Measurements from ENCODE around the gene RTRAF. TPM values are rescaled to one million over a fixed set of nuclear protein-coding genes. Genes with fewer than 3 reads are reported as not detected.

Gene RTRAF
- total RNA-seq, 6 experiments from 2014 or later: 35.1 to 73.0 (median 55.4) TPM

- 88% methylated on average over 2 of the region's 3 CpGs for WGBS (ENCODE audit: insufficient coverage, low coverage, low lambda C conversion rate, missing lambda C conversion rate)
- H3K27ac ChIP-seq: no peak overlapping the region
- no peaks in the 10 kb centered on the region for H3K9me3 ChIP-seq
- peaks cover 0 to 31% (median 6%) of the 10 kb centered on the region in 4 donors for H3K4me1 ChIP-seq
- DNase-seq: no peak
- ATAC-seq: no peak
- peaks cover 0 to 44% (median 12%) of the 10 kb centered on the region in 4 donors for H3K36me3 ChIP-seq
- no peak overlapping the region for H3K4me3 ChIP-seq
- intact Hi-C loops (cut with DNase I): no loop called here
- H3K27me3 ChIP-seq: no peaks in the 10 kb centered on the region
- no peak for TF ChIP-seq CTCF (IDR thresholded peaks at IDR 0.05)
- no peak for TF ChIP-seq POLR2A (IDR thresholded peaks at IDR 0.05)
These were observed 20.9 kb downstream of the RTRAF start for GRCh38 chr14:52010173-52010693.

GRCh38 chr14:52011523-52011922 is 22.2 kb downstream of the RTRAF start:
- TF ChIP-seq CTCF (IDR thresholded peaks at IDR 0.05) (no peak), POLR2A (IDR thresholded peaks at IDR 0.05) (no peak)
- intact Hi-C loops (cut with DNase I): no loop called here
- WGBS (ENCODE audit: insufficient coverage, low coverage, low lambda C conversion rate, missing lambda C conversion rate): 83% methylated on average over 6 of the region's 9 CpGs
- H3K27me3 ChIP-seq: no peaks in the 10 kb centered on the region
- peaks cover 0 to 31% (median 4%) of the 10 kb centered on the region in 4 donors for H3K4me1 ChIP-seq
- DNase-seq (no peak), ATAC-seq (no peak)
- H3K4me3 ChIP-seq: no peak overlapping the region
- H3K27ac ChIP-seq: no peak overlapping the region
- peaks cover 0 to 33% (median 12%) of the 10 kb centered on the region in 4 donors for H3K36me3 ChIP-seq
- H3K9me3 ChIP-seq: no peaks in the 10 kb centered on the region

- peak; percentile 47 to 87 (median 62) for ATAC-seq
- H3K9me3 ChIP-seq: no peaks in the 10 kb centered on the region
- peak in 1 of 3 donors; percentile 59 for DNase-seq
- H3K4me3 ChIP-seq: no peak overlapping the region
- TF ChIP-seq POLR2A (IDR thresholded peaks at IDR 0.05) (no peak), CTCF (IDR thresholded peaks at IDR 0.05) (peak in 1 of 4 donors; percentile 6)
- H3K36me3 ChIP-seq: peaks cover 0 to 30% (median 9%) of the 10 kb centered on the region in 4 donors
- peak overlapping the region in 1 of 3 donors; percentile 14 for H3K27ac ChIP-seq
- H3K4me1 ChIP-seq: peaks cover 0 to 22% (median 4%) of the 10 kb centered on the region in 4 donors
- intact Hi-C loops (cut with DNase I): no loop called here
- H3K27me3 ChIP-seq: no peaks in the 10 kb centered on the region
- 41% methylated on average over 4 of the region's 4 CpGs for WGBS (ENCODE audit: insufficient coverage, low coverage, low lambda C conversion rate, missing lambda C conversion rate)
These were observed 23.3 kb downstream of the RTRAF start for GRCh38 chr14:52012635-52013034.

GRCh38 chr14:52013984-52014600 is 24.7 kb downstream of the RTRAF start:
- H3K4me1 ChIP-seq: peaks cover 0 to 13% (median 0%) of the 10 kb centered on the region in 4 donors
- DNase-seq: no peak
- 78% methylated on average over 7 of the region's 11 CpGs for WGBS (ENCODE audit: insufficient coverage, low coverage, low lambda C conversion rate, missing lambda C conversion rate)
- H3K4me3 ChIP-seq: no peak overlapping the region
- H3K27me3 ChIP-seq: no peaks in the 10 kb centered on the region
- no peaks in the 10 kb centered on the region for H3K9me3 ChIP-seq
- intact Hi-C loops (cut with DNase I): no loop called here
- no peak overlapping the region for H3K27ac ChIP-seq
- TF ChIP-seq CTCF (IDR thresholded peaks at IDR 0.05) (peak in 2 of 4 donors; percentile 4 to 23), POLR2A (IDR thresholded peaks at IDR 0.05) (no peak)
- peaks cover 0 to 26% (median 9%) of the 10 kb centered on the region in 4 donors for H3K36me3 ChIP-seq
- peak in 1 of 4 donors; percentile 29 for ATAC-seq

Data from right lobe of liver (tissue), 6 donors.